Esophagus squamous epithelium (tissue), 4 donors: Measurements from ENCODE around the gene ATF7IP2.

Experiments
- POLR2A ChIP-seq, 4 donors: fragments of 450-650 bp; IDR thresholded peaks; one replicate each; pipeline ENCODE4 v1.6.1; 2017; ENCODE audit warnings: antibody characterized with exemption in 4 of 4, mild to moderate bottlenecking in 4 of 4, moderate library complexity in 3 of 4
- TF ChIP-seq, protein P1 (sequence below), 6 experiments: fragments of 450-650 bp in 4 of 6; fragments of 200-600 bp in 2 of 6; sonication (generic) in 2 of 6; IDR thresholded peaks; one replicate each; pipeline ENCODE4 v1.5.1; 2016 to 2019; ENCODE audit warnings: antibody characterized with exemption in 6 of 6, mild to moderate bottlenecking in 4 of 6, moderate library complexity in 4 of 6

DNA sequence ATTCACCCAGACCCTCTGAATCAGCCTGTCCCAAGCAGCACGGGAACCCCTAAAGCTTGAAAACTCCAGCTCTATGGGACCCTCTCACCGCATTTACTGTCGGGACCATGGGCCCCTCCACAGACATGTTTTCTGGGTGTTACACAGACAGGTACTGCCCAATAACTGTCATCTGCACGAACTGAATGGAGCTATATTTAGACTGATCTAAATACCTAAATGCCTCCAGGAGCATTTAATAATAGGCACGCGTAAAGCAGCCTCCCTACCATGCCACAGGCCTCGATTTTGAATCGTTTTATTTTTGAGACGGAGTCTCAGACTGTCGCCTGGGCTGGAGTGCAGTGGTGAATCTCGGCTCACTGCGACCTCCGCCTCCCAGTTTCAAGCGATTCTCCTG, 144.8 kb downstream of the ATF7IP2 start:
- no peak for TF ChIP-seq POLR2A (IDR thresholded peaks at IDR 0.05)
- TF ChIP-seq, protein P1, sequence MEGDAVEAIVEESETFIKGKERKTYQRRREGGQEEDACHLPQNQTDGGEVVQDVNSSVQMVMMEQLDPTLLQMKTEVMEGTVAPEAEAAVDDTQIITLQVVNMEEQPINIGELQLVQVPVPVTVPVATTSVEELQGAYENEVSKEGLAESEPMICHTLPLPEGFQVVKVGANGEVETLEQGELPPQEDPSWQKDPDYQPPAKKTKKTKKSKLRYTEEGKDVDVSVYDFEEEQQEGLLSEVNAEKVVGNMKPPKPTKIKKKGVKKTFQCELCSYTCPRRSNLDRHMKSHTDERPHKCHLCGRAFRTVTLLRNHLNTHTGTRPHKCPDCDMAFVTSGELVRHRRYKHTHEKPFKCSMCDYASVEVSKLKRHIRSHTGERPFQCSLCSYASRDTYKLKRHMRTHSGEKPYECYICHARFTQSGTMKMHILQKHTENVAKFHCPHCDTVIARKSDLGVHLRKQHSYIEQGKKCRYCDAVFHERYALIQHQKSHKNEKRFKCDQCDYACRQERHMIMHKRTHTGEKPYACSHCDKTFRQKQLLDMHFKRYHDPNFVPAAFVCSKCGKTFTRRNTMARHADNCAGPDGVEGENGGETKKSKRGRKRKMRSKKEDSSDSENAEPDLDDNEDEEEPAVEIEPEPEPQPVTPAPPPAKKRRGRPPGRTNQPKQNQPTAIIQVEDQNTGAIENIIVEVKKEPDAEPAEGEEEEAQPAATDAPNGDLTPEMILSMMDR (IDR thresholded peaks at IDR 0.05), result no peak
